Rectal smooth muscle tissue (tissue), 1 donor: ENCODE results near the gene EMP1.
A peak's percentile ranks its signal among the peaks of the same experiment; 100 is the strongest.

Source experiments
- H3K27ac ChIP-seq: one replicate; pipeline ENCODE4 v1.7.0; 2013; ENCODE audit warnings: low read depth, low read length, inconsistent platforms
- H3K27me3 ChIP-seq: one replicate; pipeline ENCODE4 v1.7.0; 2013; ENCODE audit warnings: low read length; ENCODE audit not compliant: control insufficient read depth, insufficient read depth
- H3K36me3 ChIP-seq: one replicate; pipeline ENCODE4 v1.7.0; 2013; ENCODE audit warnings: low read length; ENCODE audit not compliant: control insufficient read depth, insufficient read depth
- H3K4me1 ChIP-seq: one replicate; pipeline ENCODE4 v1.7.0; 2013; ENCODE audit warnings: low read length; ENCODE audit not compliant: control insufficient read depth, insufficient read depth
- H3K4me3 ChIP-seq: one replicate; pipeline ENCODE4 v1.7.0; 2013; ENCODE audit warnings: low read length
- H3K9ac ChIP-seq: one replicate; pipeline ENCODE4 v1.7.0; 2013; ENCODE audit warnings: low read length

The EMP1 gene, protein sequence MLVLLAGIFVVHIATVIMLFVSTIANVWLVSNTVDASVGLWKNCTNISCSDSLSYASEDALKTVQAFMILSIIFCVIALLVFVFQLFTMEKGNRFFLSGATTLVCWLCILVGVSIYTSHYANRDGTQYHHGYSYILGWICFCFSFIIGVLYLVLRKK

DNA sequence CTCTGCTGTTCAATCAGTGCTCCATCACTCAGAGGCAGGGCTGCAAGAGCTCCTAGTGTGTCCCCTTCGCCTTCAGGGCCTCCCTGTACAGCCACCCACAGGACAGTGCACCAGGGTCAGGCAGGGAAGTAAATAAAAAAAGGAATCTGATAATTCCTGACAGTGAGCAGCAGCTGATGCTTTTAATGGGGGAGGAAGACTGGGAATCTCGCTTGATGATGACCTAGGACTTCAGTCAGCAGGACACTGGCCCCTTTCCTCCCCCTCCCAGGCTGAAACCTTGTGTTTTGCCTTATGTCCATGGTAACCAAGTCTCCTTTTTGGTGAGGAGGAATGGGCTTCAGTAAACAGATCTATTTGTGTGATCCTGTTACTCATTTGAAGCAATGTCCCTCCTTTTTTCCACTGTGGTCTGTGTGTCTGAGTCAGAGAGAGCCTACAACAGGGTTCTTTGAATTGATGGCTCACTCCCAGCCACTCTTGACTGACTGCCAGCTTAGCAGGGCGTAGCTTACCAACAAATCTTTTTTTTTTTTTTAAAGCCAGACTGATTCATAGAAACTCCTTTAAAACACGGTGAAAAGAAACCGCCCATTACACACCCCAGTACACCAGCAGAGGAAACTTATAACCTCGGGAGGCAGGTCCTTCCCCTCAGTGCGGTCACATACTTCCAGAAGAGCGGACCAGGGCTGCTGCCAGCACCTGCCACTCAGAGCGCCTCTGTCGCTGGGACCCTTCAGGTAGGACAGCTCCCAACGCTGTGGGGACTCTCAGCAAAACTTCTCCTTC lies at the start of gene EMP1:
TSS of gene EMP1 (plus strand) at position 597 of the 792 bp plus-strand sequence. CDS start 14,785 bp downstream, outside the sequence.
- Histone ChIP-seq H3K36me3 (no peaks in the 10 kb centered on the region), H3K4me1 (peaks cover 13% of the 10 kb centered on the region), H3K27ac (peak within 1 kb of the TSS; percentile 87), H3K9ac (peak within 1 kb of the TSS; percentile 64), H3K27me3 (no peaks in the 10 kb centered on the region), H3K4me3 (peak within 1 kb of the TSS; percentile 85)

DNA sequence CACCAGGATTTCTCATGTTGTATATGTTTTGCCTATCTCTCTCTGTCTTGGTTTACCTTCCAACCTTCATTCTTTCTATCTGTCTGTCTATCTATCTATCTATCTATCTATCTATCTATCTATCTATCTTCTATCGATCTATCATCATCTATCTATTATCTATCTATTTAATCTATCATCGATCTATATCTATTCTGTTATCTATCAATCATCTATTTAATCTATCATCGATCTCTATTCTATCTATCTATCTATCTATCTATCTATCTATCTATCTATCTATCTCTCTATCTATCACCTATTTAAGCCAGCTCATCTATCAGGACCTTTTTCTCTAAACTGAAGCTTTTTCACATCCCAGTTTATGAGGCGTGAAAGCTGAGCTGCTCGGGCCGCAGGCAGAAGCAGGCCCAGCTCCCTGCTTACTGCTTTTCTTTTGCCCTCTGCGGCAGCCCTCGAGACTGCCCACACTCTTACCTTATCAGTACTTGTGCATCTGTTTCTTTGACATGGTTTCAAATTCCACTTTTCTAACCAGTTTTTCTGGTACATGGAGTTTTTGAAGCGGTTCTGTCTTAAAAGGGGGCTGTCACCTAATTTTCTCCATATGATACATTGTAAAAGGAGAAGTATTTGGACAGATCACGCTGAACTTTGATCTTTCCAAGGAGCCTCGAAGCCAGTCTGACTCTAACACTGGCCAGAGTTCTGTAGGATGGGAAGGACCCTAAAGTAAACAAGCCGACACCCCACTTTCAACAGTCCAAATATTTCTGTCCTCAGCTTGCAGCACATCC lies 48.6 kb upstream of the EMP1 start:
- H3K4me1 ChIP-seq = no peaks in the 10 kb centered on the region
- H3K9ac ChIP-seq = no peak overlapping the region
- no peak overlapping the region for H3K4me3 ChIP-seq
- no peaks in the 10 kb centered on the region for H3K36me3 ChIP-seq
- no peaks in the 10 kb centered on the region for H3K27me3 ChIP-seq
- H3K27ac ChIP-seq = no peak overlapping the region

DNA sequence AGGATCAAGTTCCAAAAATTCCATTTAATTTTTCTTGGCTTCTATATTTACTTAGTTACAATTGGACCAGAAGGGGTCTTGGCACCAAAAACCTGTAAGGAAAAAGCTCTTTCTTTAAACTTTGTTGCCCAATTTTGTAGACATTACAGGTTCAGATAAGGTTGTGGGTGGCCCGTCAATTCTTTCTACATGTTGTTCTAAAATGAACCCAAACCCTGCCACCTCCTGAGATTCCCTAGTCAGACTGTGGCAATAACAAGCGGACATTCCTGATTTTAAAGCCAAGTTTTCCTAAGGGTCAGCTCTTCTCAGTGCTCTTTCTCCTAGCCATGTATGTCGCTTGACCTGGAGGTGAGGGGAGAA lies 48.1 kb upstream of the EMP1 start:
- Histone ChIP-seq H3K9ac (no peak overlapping the region), H3K4me1 (no peaks in the 10 kb centered on the region), H3K27ac (no peak overlapping the region), H3K4me3 (no peak overlapping the region), H3K36me3 (no peaks in the 10 kb centered on the region), H3K27me3 (no peaks in the 10 kb centered on the region)

DNA sequence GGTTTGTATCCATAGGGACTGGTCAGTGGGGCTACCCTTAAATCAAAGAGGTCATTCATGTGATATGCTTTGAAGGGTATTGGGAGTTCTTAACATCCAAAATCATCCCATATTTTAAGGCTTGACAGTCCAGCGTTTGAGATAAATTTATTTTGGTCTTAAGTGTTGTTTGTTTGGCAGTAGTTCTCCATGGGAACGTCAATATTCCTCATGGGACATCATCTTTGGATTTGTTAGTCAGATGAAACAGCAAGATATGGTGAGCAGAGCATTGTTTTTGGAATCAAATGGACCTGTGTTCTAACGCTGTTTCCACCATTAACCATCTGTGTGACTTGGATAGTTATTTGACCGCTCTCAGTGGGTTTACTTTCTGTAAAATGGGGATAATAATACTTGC lies 47.1 kb upstream of the EMP1 start:
- no peaks in the 10 kb centered on the region for H3K36me3 ChIP-seq
- no peak overlapping the region for H3K9ac ChIP-seq
- H3K27me3 ChIP-seq = no peaks in the 10 kb centered on the region
- H3K4me1 ChIP-seq = no peaks in the 10 kb centered on the region
- no peak overlapping the region for H3K4me3 ChIP-seq
- H3K27ac ChIP-seq = no peak overlapping the region

DNA sequence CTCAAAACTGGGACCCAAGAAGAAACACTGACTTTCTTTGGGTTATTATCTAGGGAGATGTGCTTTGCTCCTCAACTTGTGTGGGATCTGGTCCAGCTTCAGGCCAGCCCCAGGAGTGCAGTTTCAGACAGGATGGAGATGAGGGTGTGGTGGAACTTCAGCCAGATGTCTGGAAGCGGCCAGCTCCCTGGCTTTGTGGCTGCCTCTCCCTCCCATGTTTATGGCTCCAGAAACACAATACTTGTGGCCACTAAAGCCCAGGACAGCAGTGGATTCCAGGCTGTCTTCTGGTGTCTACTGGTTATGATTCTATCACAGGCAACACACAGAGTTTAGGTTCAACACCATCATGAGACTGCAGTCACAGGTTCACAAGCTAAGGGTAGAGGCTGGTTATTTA lies 44.2 kb upstream of the EMP1 start:
- Histone ChIP-seq H3K4me3 (no peak overlapping the region), H3K27me3 (no peaks in the 10 kb centered on the region), H3K27ac (no peak overlapping the region), H3K4me1 (no peaks in the 10 kb centered on the region), H3K9ac (no peak overlapping the region), H3K36me3 (no peaks in the 10 kb centered on the region)

DNA sequence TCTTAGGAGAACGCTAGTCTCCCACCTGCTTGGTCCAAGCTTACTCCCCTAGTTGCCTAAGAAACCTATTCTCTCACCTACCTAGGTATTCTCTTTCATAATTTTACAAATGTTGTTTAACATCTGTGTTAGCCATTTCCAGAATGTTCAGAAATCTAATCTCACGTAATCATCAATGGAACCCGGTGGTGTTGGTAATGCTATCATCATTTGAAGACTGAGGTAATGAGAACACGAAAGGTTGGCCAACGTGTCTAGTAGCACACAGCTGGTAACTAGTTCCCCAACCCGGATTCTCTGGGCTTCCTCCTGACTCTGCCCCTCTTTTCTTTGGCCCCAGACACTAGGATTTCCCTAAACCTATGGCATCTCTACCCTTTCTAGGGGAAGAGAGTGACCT lies 43.8 kb upstream of the EMP1 start:
- Histone ChIP-seq H3K4me3 (no peak overlapping the region), H3K27ac (no peak overlapping the region), H3K27me3 (no peaks in the 10 kb centered on the region), H3K9ac (no peak overlapping the region), H3K36me3 (no peaks in the 10 kb centered on the region), H3K4me1 (no peaks in the 10 kb centered on the region)

DNA sequence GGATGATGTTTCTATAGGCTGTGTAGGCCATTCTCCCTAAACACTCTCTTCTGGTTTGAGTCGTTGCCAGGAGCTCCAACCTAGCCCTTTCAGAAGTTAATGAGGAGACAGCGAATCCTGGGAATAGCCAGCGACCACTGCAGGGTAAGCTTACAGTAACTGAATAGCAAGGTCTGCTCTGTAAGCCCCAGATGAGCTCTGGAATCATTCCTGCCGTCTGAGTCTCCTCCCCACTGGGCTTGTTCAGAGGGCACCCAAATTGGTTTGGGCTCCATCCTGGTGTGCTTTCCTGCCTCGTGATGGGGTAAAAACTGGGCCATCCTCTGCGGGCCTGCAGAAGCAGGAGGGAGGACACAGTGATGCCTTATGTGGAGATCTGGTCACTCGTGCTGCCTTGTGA lies 43.3 kb upstream of the EMP1 start:
- no peaks in the 10 kb centered on the region for H3K4me1 ChIP-seq
- no peaks in the 10 kb centered on the region for H3K27me3 ChIP-seq
- H3K27ac ChIP-seq = no peak overlapping the region
- H3K4me3 ChIP-seq = no peak overlapping the region
- no peak overlapping the region for H3K9ac ChIP-seq
- H3K36me3 ChIP-seq = no peaks in the 10 kb centered on the region

DNA sequence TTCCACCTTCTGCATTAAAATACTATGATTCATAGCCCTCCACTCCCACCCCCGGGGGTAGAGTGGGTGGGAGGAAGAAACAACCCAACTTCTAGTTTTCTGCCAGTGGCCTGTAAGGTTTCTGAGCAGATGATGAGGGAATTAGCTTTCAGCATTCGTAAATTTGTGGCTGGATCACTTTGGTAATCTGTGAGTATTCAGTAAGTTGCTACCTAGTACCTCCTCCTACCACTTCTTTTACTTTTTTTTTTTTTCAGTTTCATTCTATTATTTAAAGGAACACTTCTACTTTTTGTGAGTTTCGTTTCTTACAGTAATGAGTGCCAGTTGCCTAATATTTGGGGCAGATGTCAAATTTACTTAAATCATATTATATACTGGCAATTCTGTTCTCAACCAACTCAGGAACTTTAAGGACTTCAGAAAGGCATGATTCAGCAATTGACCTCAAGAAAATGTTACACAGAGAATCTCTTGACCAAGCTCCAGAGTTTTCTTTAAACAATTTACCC lies 42.4 kb upstream of the EMP1 start:
- H3K4me1 ChIP-seq = no peaks in the 10 kb centered on the region

DNA sequence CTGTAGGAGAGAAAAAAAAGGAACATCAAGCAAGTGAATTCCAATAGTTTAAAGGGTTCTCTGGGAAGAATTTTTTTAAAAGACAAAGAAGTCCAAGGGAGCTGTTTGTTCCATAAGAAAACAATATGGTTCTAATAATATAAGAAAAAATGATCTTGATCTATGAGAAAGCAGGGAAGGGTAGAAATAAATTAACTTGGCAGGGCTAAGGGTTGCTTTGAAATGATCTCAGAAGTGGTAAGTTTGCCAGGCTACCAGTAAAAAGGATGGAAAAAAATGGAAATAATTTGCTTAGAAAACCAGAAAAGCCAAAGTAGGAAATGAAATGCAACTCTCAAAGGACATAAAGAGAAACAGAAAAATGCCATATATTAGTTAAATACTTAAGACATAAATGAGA lies 41.7 kb upstream of the EMP1 start:
- Histone ChIP-seq H3K4me1 (no peaks in the 10 kb centered on the region), H3K9ac (no peak overlapping the region), H3K27me3 (no peaks in the 10 kb centered on the region), H3K27ac (no peak overlapping the region), H3K36me3 (no peaks in the 10 kb centered on the region), H3K4me3 (no peak overlapping the region)

More for the DNA sequence above, 42.4 kb upstream of the EMP1 start:
- Histone ChIP-seq H3K4me3 (no peak overlapping the region), H3K27me3 (no peaks in the 10 kb centered on the region), H3K9ac (no peak overlapping the region), H3K27ac (no peak overlapping the region), H3K36me3 (no peaks in the 10 kb centered on the region)

DNA sequence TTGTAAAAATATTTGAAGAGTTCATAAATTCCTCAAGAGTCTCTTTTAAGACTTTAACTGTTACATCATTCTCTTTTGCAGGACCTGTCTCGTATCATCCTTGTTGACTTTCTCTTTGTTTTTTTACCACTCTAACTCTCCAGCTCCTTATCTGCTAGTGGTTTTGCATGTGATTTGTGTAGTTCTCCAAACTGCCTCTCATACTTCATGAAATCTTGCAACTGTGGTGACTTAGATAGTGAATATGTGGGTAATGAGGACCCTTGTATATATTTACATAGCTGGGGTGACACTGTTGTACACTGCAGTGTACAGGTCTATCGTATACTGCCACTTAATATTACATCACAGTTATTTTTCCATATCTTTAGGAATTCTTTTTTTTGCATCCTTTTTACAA lies 40.2 kb upstream of the EMP1 start:
- Histone ChIP-seq H3K4me3 (no peak overlapping the region), H3K27me3 (no peaks in the 10 kb centered on the region), H3K9ac (no peak overlapping the region), H3K4me1 (no peaks in the 10 kb centered on the region), H3K36me3 (no peaks in the 10 kb centered on the region), H3K27ac (no peak overlapping the region)

DNA sequence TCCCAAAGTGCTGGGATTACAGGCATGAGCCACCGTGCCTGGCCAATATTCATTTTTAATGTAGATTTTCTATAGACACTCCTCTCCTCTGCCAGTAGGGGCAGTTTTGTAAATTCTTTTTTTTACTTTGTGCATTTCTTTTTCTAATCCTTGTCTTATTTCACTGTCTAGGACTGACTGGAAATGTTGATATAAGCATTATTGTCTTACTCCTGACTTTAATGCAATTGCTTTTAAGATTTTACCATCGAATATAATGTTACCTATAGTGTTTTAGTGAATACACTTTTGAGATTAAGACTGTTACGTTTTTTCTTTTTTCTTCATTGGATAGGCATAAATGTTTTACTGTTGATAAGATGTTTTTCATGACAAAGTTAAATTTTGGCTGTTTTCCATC lies 35.4 kb upstream of the EMP1 start:
- Histone ChIP-seq H3K27ac (no peak overlapping the region), H3K4me1 (no peaks in the 10 kb centered on the region), H3K36me3 (no peaks in the 10 kb centered on the region), H3K27me3 (no peaks in the 10 kb centered on the region), H3K4me3 (no peak overlapping the region), H3K9ac (no peak overlapping the region)

DNA sequence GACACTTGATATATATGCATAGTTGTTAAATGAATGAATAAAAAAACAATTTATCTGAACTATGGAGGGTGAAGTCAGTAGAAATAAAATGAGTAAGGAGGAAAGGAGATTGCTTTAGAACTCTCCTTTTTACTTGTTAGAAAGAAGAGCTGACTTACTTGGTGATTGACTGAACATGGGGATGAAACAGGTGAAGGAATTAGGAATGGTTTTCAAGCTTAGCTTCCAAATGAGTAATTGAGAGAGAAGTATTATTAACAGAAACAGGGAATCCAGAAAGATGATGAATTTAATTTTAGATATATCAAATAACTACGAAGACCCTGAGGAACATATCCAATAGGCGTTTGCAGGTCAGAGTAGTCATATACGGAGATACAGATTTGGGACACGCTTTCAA lies 33.6 kb upstream of the EMP1 start:
- H3K9ac ChIP-seq = no peak overlapping the region
- no peaks in the 10 kb centered on the region for H3K4me1 ChIP-seq
- no peak overlapping the region for H3K27ac ChIP-seq
- H3K4me3 ChIP-seq = no peak overlapping the region
- H3K27me3 ChIP-seq = no peaks in the 10 kb centered on the region
- no peaks in the 10 kb centered on the region for H3K36me3 ChIP-seq
